Mucosa of stomach (tissue), 1 donor: ENCODE data around the gene E2F8.
"Not testable (repeated sequence)": the region's sequence is repeated elsewhere in the genome, so short reads cannot be mapped to it uniquely, and the experiment has no call there.

ENCODE experiments used
- H3K27me3 ChIP-seq: one replicate; pipeline ENCODE4 v1.7.0; 2013; ENCODE audit warnings: mild to moderate bottlenecking, low read length; ENCODE audit not compliant: control insufficient read depth, insufficient read depth
- H3K36me3 ChIP-seq: one replicate; pipeline ENCODE4 v1.7.0; 2013; ENCODE audit warnings: low read length; ENCODE audit not compliant: control insufficient read depth, insufficient read depth
- H3K4me1 ChIP-seq: one replicate; pipeline ENCODE4 v1.7.0; 2013; ENCODE audit warnings: mild to moderate bottlenecking, low read length; ENCODE audit not compliant: control insufficient read depth, insufficient read depth
- H3K4me3 ChIP-seq: one replicate; pipeline ENCODE4 v1.7.0; 2013; ENCODE audit warnings: low read length
- H3K9ac ChIP-seq: one replicate; pipeline ENCODE4 v1.7.0; 2013; ENCODE audit warnings: mild to moderate bottlenecking, low read length, moderate library complexity
- H3K9me3 ChIP-seq: one replicate; pipeline ENCODE4 v1.7.0; 2013; ENCODE audit warnings: mild to moderate bottlenecking, low read length, moderate library complexity; ENCODE audit not compliant: control insufficient read depth
- donor health status: Pancreatic carcinoma.

The E2F8 gene

GRCh38 chr11:19240420-19241259, at the start of gene E2F8:
TSS of gene E2F8 (minus strand) at chr11:19240945. CDS start at chr11:19240121, 824 bp downstream.
- peak within 1 kb of the TSS; percentile 65 for H3K9ac ChIP-seq
- peaks cover 21% of the 10 kb centered on the region for H3K27me3 ChIP-seq
- H3K4me3 ChIP-seq, result peak within 1 kb of the TSS; percentile 61
- H3K36me3 ChIP-seq, result no peaks in the 10 kb centered on the region
- peaks cover 36% of the 10 kb centered on the region for H3K4me1 ChIP-seq
- H3K9me3 ChIP-seq, result no peaks in the 10 kb centered on the region

- Histone ChIP-seq H3K27me3 (no peaks in the 10 kb centered on the region), H3K9ac (no peak overlapping the region), H3K4me3 (no peak overlapping the region), H3K4me1 (no peaks in the 10 kb centered on the region), H3K36me3 (no peaks in the 10 kb centered on the region), H3K9me3 (no peaks in the 10 kb centered on the region)
These were observed 49.6 kb upstream of the E2F8 start for GRCh38 chr11:19290356-19290755.

- Histone ChIP-seq H3K9me3 (no peaks in the 10 kb centered on the region), H3K4me3 (no peak overlapping the region), H3K9ac (no peak overlapping the region), H3K4me1 (no peaks in the 10 kb centered on the region), H3K36me3 (no peaks in the 10 kb centered on the region), H3K27me3 (no peaks in the 10 kb centered on the region)
These were observed 47.5 kb upstream of the E2F8 start for GRCh38 chr11:19288256-19288655.

- Histone ChIP-seq H3K4me3 (no peak overlapping the region), H3K4me1 (no peaks in the 10 kb centered on the region), H3K9ac (no peak overlapping the region), H3K27me3 (no peaks in the 10 kb centered on the region), H3K36me3 (no peaks in the 10 kb centered on the region), H3K9me3 (no peaks in the 10 kb centered on the region)
These were observed 45.7 kb upstream of the E2F8 start for GRCh38 chr11:19286411-19286810.

- Histone ChIP-seq H3K4me1 (no peaks in the 10 kb centered on the region), H3K9me3 (no peaks in the 10 kb centered on the region), H3K36me3 (no peaks in the 10 kb centered on the region), H3K9ac (no peak overlapping the region), H3K4me3 (no peak overlapping the region), H3K27me3 (no peaks in the 10 kb centered on the region)
These were observed 44.1 kb upstream of the E2F8 start for GRCh38 chr11:19284881-19285280.

GRCh38 chr11:19283991-19284390, 43.2 kb upstream of the E2F8 start:
- Histone ChIP-seq H3K4me1 (no peaks in the 10 kb centered on the region), H3K36me3 (no peaks in the 10 kb centered on the region), H3K27me3 (no peaks in the 10 kb centered on the region), H3K9ac (no peak overlapping the region), H3K4me3 (no peak overlapping the region), H3K9me3 (no peaks in the 10 kb centered on the region)

- Histone ChIP-seq H3K27me3 (no peaks in the 10 kb centered on the region), H3K4me1 (peaks cover 7% of the 10 kb centered on the region), H3K9me3 (no peaks in the 10 kb centered on the region), H3K36me3 (no peaks in the 10 kb centered on the region), H3K9ac (no peak overlapping the region), H3K4me3 (no peak overlapping the region)
These were observed 40.8 kb upstream of the E2F8 start for GRCh38 chr11:19281555-19281954.

- Histone ChIP-seq H3K4me3 (no peak overlapping the region), H3K4me1 (peaks cover 7% of the 10 kb centered on the region), H3K36me3 (no peaks in the 10 kb centered on the region), H3K9ac (no peak overlapping the region), H3K27me3 (no peaks in the 10 kb centered on the region), H3K9me3 (no peaks in the 10 kb centered on the region)
These were observed 40.3 kb upstream of the E2F8 start for GRCh38 chr11:19281041-19281440.

- Histone ChIP-seq H3K4me1 (peaks cover 7% of the 10 kb centered on the region), H3K9ac (no peak overlapping the region), H3K9me3 (no peaks in the 10 kb centered on the region), H3K27me3 (no peaks in the 10 kb centered on the region), H3K4me3 (no peak overlapping the region), H3K36me3 (no peaks in the 10 kb centered on the region)
These were observed 38.7 kb upstream of the E2F8 start for GRCh38 chr11:19279451-19279850.

- Histone ChIP-seq H3K9me3 (no peaks in the 10 kb centered on the region), H3K9ac (no peak overlapping the region), H3K4me1 (peaks cover 7% of the 10 kb centered on the region), H3K36me3 (no peaks in the 10 kb centered on the region), H3K4me3 (no peak overlapping the region), H3K27me3 (no peaks in the 10 kb centered on the region)
These were observed 36.4 kb upstream of the E2F8 start for GRCh38 chr11:19276859-19277808.

GRCh38 chr11:19275496-19275895, 34.8 kb upstream of the E2F8 start:
- no peaks in the 10 kb centered on the region for H3K27me3 ChIP-seq

GRCh38 chr11:19273219-19273618, 32.5 kb upstream of the E2F8 start:
- H3K4me3 ChIP-seq, H3K4me1 ChIP-seq, H3K9me3 ChIP-seq, H3K27me3 ChIP-seq, H3K36me3 ChIP-seq, H3K9ac ChIP-seq: not testable (repeated sequence)

More at GRCh38 chr11:19275496-19275895, 34.8 kb upstream of the E2F8 start:
- no peaks in the 10 kb centered on the region for H3K36me3 ChIP-seq
- no peak overlapping the region for H3K4me3 ChIP-seq
- H3K9ac ChIP-seq, result no peak overlapping the region
- peaks cover 7% of the 10 kb centered on the region for H3K4me1 ChIP-seq
- no peaks in the 10 kb centered on the region for H3K9me3 ChIP-seq
